HG02798 (cell line): Measurements from ENCODE around the gene MEI1.
"Not testable (repeated sequence)": the region's sequence is repeated elsewhere in the genome, so short reads cannot be mapped to it uniquely, and the experiment has no call there.

ENCODE experiments used
- ATAC-seq: cut with Tn5 transposase; IDR thresholded peaks from one replicate; pipeline ENCODE4 v1.9.1; 2021; ENCODE audit warnings: mild to moderate bottlenecking; ENCODE audit not compliant: unreplicated experiment, poor library complexity

MEI1 gene

GRCh38 chr22:41833369-41834004, 134.2 kb downstream of the MEI1 start:
- peak; percentile 21 for ATAC-seq

GRCh38 chr22:41834005-41834944, 135.0 kb downstream of the MEI1 start:
- ATAC-seq: no peak

- ATAC-seq: not testable (repeated sequence)
These were observed 136.2 kb downstream of the MEI1 start for GRCh38 chr22:41835462-41835861.

DNA sequence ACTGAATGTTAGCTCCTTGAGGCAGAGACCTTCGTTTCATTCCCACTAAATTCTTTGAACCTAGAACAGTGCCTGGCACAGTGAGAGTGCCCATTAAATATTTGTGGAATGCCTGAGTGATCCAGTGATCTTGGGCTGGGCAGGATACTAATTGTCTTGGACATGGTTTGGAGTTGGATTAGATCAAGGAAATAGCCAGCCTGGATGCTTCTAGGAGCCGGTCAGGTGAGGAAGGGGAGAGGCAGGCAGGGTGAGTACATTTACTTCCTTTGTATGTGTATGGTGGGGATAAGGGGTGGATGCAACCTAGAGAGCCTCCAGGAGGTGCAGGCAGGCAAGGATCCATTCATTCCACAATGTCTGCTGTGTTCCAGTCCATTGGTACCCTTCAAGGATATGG, 137.2 kb downstream of the MEI1 start:
- no peak for ATAC-seq

DNA sequence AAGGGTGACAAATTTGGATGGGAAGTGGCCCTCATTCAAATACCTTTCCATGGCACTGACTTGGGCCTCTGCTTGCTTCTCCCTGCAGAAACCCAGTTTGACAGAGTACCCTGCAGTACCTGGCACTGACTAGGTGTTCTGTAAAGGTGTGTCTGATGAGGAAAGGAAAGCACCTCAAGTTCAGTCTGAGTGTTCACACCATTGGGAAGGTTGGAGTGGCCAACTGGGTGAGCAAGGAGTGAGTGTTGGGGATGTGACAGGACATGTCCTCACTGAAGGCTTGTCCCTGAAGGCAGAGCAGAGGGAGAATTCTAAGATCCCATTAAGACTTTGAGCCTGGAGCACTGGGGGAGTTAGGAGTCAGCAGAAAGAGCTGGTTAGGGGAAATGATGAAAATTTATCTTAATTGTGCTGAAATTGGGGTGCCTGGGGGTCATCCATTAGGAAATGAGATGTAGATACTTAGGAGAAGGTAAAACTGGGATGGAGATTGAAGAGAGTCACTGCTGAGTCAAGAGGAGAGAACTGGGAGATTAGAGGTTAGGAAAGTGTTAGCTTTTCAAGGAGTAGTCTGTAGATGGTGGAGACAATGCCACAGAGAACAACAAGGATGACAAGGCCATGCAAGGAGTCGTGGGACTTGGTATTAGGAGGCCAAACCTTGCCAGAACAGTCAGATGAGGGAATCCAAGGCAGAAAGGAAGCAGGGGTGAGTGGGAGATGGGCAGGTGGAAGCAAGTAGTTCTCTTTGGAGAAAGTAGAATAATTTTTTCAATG, 139.7 kb downstream of the MEI1 start:
- no peak for ATAC-seq

DNA sequence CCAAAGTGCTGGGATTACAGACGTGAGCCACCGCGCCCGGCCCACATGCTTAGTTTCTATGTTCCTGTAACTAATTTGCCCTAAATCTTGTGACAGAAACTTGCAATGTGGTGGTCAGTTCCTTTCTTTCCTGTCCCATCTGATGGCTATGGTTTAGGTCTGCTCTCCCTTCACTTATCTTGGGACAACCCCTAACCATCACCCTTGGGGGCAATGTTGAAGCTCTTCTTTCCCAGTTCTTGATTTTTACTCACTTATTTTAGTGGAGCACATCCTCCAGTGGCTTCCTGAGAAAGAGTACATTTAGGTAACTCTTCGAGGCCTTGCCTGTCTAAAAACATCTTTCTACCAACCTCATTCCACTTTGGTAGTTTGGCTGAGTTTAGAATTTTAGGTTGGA, 140.9 kb downstream of the MEI1 start:
- no peak for ATAC-seq

DNA sequence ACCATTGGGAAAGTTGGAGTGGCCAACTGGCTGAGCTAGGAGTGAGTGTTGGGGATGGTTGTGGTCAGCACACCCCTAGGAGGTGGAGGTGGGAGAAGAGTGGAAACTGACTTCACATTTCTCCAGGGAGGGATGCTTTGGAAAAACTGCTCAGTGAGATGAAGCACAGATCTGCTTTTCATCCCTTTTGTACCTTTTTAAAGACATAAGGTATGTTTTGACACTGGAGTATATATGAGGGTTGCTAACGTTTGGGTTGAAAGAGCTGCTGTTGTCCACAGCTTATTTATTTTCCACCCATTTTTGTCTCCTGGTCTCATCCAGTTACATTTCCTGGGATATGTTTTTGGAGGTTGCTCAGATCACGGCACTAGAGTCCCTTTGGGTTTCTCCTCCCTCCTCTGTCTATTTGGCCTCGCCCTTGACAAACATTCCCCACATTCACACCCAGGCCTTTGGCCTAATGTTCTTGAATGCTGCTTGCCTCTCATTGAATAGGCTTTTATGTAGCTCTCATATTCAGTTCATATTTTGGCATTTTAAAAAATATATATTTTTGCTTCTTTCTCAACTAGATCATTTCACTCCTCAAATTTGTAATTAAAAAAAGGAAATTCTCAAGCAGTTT, 141.9 kb downstream of the MEI1 start:
- ATAC-seq: no peak

- no peak for ATAC-seq
These were observed 144.0 kb downstream of the MEI1 start for GRCh38 chr22:41842996-41843970.

DNA sequence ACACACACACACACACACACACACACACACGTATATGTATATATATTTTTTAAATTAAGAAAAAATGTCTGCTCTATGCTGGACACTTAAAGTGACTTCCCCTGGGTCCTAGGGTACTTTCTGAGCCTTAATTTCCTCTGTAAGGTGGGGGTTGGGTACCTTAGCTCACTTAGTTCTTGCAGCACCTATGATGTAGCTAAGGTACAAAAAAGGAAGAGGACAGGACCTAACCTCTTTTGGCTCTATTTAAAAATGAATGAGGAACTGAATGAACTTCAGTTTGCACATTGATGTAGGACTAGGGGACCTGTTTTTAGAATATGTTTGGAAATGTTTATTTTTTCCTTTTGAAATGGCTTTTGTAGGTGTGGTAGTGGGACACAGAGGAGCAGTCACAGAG, 144.7 kb downstream of the MEI1 start:
- ATAC-seq: no peak

- ATAC-seq: no peak
These were observed 145.2 kb downstream of the MEI1 start for GRCh38 chr22:41844513-41844912.

DNA sequence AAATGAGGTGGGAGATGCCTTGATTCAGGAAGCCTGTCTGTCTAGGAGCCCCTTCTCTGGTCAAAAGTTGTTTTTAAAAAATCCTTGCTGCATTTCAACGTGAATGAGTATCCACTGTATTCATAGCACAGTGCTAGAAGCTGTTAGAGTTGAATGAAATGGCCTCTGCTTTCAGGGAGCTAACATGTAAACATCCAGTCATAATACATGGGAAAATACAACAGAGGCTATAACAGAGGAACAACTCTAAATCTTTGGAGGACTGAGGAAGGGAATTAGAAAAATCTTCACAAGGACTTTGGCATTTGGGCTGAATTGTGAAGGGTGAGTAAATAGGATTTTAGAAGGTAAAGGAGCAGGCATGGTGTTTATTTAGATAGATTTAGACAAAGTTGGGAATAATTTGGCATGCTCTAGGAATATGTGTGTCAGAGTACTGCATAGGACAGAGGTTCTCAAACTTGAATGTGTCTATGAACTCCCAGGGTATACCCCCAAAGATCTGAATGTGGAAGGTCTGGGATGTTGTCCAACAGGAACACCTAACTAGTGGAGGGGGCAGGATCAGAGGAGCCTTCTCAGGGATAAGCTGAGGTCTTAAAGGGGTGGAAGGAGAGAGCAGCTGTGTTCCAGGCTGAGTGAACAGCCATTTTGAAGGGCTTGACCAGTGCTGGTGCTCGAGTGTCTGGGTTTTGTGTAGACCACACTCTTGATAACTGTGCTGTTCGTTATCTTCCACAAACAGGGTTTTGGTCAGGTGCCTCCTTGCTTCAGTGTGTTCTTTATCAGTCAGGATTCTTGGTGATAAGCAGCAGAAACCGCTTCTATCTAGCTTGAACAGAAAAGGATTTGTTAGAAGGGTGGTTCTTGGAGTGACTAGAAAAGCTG, 146.3 kb downstream of the MEI1 start:
- no peak for ATAC-seq

DNA sequence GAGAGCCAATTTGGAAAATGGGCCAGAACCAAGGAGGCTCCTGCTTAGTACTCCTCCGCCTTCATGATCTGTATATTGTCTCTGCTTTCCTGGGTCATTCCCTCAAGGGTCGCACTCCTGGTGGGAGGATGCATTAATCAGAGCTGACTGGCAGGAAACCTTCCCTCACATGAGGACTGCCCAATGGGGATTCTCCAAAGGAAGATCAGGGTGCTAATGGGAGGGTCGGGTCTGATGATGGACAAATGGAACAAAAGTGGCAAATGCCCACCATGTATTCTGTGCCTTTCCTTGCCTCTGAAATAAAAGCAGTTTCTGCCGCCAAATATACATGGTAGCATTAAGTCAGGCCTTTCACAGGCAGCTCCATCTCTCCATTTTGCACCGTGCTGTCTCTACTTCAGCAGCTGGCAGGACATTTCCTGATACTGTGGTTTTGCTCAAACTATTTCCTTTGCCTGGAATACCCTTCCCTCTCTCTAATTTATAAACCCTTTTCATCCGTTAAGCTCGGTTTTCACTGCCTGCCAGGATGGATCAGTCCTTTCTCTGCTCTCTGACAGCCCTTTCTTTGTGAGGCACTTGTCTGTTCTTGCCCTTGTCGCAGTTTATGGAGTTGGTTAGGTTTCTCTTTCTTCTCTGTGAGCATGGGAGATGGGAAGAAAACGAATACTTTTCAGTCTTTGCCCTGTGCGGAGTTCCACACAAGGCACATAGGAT, 147.1 kb downstream of the MEI1 start:
- ATAC-seq: no peak

- no peak for ATAC-seq
These were observed 148.0 kb downstream of the MEI1 start for GRCh38 chr22:41847300-41847699.

GRCh38 chr22:41848468-41848867, 149.2 kb downstream of the MEI1 start:
- no peak for ATAC-seq
